ENCODE data around the gene ANKLE1. TPM values are rescaled to one million over a fixed set of nuclear protein-coding genes. Genes with fewer than 3 reads are reported as not detected.

Gene ANKLE1
- total RNA-seq, 1 donor from 2014 or later, result 3.6 TPM

- Mint-ChIP-seq H3K36me3 (no peaks in the 10 kb centered on the region), H3K4me3 (no peak overlapping the region), H3K27ac (no peak overlapping the region), H3K27me3 (ENCODE audit: low read depth) (peaks cover 2% of the 10 kb centered on the region), H3K9me3 (no peaks in the 10 kb centered on the region), H3K4me1 (no peaks in the 10 kb centered on the region)
- TF ChIP-seq, protein P1, sequence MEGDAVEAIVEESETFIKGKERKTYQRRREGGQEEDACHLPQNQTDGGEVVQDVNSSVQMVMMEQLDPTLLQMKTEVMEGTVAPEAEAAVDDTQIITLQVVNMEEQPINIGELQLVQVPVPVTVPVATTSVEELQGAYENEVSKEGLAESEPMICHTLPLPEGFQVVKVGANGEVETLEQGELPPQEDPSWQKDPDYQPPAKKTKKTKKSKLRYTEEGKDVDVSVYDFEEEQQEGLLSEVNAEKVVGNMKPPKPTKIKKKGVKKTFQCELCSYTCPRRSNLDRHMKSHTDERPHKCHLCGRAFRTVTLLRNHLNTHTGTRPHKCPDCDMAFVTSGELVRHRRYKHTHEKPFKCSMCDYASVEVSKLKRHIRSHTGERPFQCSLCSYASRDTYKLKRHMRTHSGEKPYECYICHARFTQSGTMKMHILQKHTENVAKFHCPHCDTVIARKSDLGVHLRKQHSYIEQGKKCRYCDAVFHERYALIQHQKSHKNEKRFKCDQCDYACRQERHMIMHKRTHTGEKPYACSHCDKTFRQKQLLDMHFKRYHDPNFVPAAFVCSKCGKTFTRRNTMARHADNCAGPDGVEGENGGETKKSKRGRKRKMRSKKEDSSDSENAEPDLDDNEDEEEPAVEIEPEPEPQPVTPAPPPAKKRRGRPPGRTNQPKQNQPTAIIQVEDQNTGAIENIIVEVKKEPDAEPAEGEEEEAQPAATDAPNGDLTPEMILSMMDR (IDR thresholded peaks at IDR 0.05; ENCODE audit: unreplicated experiment), result no peak
- DNase-seq (ENCODE audit: low spot score in 2 of 2, unreplicated experiment in 2 of 2), result no peak
Observed at GRCh38 chr19:17256130-17256529, 25.6 kb upstream of the ANKLE1 start.

GRCh38 chr19:17259118-17259780, 22.5 kb upstream of the ANKLE1 start:
- TF ChIP-seq, protein P1 (IDR thresholded peaks at IDR 0.05; ENCODE audit: unreplicated experiment), result no peak
- Mint-ChIP-seq H3K27me3 (ENCODE audit: low read depth) (peaks cover 2% of the 10 kb centered on the region), H3K4me1 (no peaks in the 10 kb centered on the region), H3K9me3 (no peaks in the 10 kb centered on the region), H3K27ac (no peak overlapping the region), H3K4me3 (no peak overlapping the region), H3K36me3 (no peaks in the 10 kb centered on the region)
- DNase-seq (ENCODE audit: low spot score in 2 of 2, unreplicated experiment in 2 of 2), result no peak

DNA sequence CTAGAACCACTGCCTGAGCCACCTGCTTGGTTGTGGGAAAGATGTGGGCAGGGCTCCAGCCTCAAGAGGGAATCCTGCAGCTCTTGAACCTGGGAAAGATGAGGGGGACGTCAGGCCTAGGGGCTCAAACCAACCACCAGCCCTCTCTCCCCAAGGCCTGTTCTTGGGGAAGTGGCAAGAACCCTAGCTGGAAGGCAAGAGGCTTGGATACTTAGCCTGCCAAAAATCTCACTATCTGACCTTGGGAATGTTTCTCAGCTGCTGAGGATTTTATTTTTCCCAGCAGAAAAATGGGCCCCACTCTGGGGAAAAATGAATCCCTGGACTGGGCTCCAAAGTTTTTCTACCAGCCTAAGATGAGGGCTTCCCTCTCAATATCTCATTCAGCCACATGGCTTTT, 21.8 kb upstream of the ANKLE1 start:
- H3K9me3 Mint-ChIP-seq, result no peaks in the 10 kb centered on the region
- no peak overlapping the region for H3K27ac Mint-ChIP-seq
- H3K36me3 Mint-ChIP-seq, result no peaks in the 10 kb centered on the region
- no peak for DNase-seq (ENCODE audit: low spot score in 2 of 2, unreplicated experiment in 2 of 2)
- no peaks in the 10 kb centered on the region for H3K4me1 Mint-ChIP-seq
- H3K27me3 Mint-ChIP-seq (ENCODE audit: low read depth), result peaks cover 2% of the 10 kb centered on the region
- TF ChIP-seq, protein P1 (IDR thresholded peaks at IDR 0.05; ENCODE audit: unreplicated experiment), result no peak
- no peak overlapping the region for H3K4me3 Mint-ChIP-seq

- DNase-seq (ENCODE audit: low spot score in 2 of 2, unreplicated experiment in 2 of 2), result peak; percentile 80 to 92
- no peaks in the 10 kb centered on the region for H3K4me1 Mint-ChIP-seq
- H3K27me3 Mint-ChIP-seq (ENCODE audit: low read depth), result peaks cover 2% of the 10 kb centered on the region
- no peak overlapping the region for H3K4me3 Mint-ChIP-seq
- TF ChIP-seq, protein P1 (IDR thresholded peaks at IDR 0.05; ENCODE audit: unreplicated experiment), result peak; percentile 90
- H3K27ac Mint-ChIP-seq, result peak overlapping the region; percentile 58
- H3K9me3 Mint-ChIP-seq, result no peaks in the 10 kb centered on the region
- no peaks in the 10 kb centered on the region for H3K36me3 Mint-ChIP-seq
Observed at GRCh38 chr19:17260842-17261325, 20.8 kb upstream of the ANKLE1 start.

- Mint-ChIP-seq H3K4me3 (no peak overlapping the region), H3K27me3 (ENCODE audit: low read depth) (peaks cover 2% of the 10 kb centered on the region), H3K9me3 (no peaks in the 10 kb centered on the region), H3K27ac (peak overlapping the region; percentile 25), H3K36me3 (no peaks in the 10 kb centered on the region), H3K4me1 (peaks cover 6% of the 10 kb centered on the region)
- DNase-seq (ENCODE audit: low spot score in 2 of 2, unreplicated experiment in 2 of 2), result no peak
- TF ChIP-seq, protein P1 (IDR thresholded peaks at IDR 0.05; ENCODE audit: unreplicated experiment), result no peak
Observed at GRCh38 chr19:17262557-17262956, 19.1 kb upstream of the ANKLE1 start.
